GM18907 (cell line): ENCODE data around the gene SAA4.
"Not testable (repeated sequence)": the region's sequence is repeated elsewhere in the genome, so short reads cannot be mapped to it uniquely, and the experiment has no call there.

ENCODE experiments used
- ATAC-seq: cut with Tn5 transposase; IDR thresholded peaks from one replicate; pipeline ENCODE4 v1.9.1; 2021; ENCODE audit warnings: mild to moderate bottlenecking, moderate library complexity; ENCODE audit not compliant: unreplicated experiment

SAA4 gene

DNA sequence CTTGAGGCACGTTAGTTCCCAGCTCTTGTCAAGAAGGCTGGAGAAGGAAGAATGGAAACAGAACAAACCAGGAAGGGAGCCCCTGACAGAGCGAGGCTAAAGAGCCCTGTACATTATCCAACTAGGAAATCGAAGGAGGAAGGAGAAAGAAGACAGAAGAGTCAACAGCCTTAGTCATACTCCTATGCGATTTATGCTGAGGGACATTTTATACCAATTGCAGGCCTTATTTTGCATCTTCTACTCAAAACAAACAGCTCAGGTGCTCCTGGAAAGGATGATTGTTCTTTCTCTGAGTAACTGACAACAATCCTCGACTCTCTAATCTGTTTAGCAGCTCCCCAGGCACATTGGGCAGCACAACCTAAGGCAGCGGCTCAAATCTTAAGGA is 10.6 kb upstream of the SAA4 start:
- ATAC-seq: peak; percentile 6

DNA sequence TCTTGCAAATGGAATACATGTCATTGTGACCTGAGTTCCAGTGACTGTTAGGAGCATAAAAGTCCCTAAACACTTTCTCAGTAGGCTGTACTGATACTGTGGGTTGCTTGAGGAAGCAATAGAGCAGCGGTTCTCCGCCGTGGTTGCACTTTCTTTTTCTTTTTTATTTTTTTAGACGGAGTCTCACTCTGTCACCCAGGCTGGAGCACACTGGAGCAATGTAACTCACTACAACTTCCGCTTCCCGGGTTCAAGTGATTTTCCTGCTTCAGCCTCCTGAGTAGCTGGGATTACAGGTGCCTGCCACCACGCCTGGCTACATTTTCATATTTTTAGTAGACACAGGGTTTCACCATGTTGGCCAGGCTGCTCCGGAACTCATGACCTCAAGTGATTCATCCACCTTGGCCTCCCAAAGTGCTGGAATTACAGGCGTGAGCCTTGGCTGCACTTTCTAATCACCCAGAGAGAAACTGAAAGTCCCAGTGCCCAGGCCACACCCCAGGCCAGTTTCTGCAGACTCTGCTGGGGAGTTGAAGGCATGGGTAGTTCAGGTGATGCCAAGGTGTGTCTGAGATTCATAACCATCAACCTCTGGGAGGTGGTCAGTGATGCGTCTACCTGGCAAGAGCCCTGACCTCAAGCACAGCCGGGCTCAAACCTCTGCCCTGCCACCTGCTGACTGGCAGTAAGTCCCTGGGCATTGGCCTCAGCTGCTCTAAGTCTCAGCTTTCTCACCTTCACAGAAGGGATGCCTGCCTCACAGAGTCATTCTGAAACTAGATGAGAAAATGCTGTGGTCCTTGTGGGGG is 10.0 kb upstream of the SAA4 start:
- ATAC-seq: peak; percentile 78

DNA sequence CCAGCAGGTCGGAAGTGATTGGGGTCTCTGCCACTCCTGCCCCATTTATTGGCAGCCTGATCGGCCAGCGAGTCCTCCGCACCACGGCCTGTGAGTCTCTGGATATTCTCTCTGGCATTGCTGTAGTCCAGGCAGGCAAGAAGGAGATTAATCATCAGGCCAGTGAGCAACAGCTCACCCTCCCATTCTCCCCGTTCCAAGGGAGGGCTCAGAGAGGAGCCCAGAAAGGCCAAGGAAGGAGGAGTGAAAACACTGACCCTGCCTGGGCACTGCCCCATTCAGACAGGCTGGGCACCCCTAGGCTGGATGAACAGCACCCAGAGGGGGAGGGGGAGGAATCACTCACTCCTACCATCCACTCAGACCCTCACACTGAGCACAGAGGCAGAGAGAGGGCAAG is 8.8 kb upstream of the SAA4 start:
- ATAC-seq: no peak

DNA sequence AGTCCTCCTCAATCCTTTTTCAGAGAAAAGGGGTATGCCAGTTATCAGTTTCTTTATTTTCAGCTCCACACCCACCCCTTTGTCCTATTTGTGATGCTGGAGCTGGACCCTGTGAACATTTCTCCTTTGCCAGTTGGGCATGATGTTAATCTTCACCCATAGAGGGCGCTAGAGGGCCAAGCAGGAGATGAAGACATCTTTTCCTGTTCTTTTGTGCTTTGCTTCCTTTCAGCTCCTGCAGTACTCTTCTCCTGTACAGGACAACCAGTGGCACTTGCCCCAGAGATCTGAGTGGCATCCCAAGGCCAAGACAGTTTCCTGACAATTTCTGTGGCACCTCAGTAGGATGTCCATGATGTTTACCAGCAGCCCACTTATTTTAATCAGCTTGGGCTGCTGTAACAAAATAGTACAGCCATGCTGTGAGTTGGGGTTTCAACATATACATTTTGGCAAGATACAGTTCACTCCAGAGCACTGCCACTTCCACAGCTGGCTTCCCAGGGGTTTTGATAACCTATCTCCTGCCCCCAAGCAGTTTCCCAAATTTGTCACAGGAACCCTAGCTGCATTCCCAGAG is 7.3 kb upstream of the SAA4 start:
- ATAC-seq: no peak

DNA sequence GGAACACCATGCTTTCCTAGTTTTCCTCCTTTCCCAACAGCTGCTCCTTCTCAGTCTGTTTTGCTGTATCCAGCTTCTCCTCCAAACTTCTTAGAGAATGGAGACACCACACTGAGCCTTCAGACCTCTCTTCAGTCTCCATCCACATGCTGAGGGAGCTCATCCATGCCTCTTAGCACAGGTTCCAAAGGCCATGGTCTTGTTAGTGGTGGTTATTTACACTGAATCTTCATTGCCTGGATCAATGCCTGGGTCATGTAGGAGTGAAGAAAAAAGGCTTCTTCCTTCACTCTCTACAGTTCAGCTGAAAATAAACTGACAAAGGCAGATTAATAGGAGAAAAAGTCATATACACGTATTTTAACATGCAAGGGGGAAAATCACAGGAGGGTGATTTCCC is 3.1 kb upstream of the SAA4 start:
- ATAC-seq: no peak

DNA sequence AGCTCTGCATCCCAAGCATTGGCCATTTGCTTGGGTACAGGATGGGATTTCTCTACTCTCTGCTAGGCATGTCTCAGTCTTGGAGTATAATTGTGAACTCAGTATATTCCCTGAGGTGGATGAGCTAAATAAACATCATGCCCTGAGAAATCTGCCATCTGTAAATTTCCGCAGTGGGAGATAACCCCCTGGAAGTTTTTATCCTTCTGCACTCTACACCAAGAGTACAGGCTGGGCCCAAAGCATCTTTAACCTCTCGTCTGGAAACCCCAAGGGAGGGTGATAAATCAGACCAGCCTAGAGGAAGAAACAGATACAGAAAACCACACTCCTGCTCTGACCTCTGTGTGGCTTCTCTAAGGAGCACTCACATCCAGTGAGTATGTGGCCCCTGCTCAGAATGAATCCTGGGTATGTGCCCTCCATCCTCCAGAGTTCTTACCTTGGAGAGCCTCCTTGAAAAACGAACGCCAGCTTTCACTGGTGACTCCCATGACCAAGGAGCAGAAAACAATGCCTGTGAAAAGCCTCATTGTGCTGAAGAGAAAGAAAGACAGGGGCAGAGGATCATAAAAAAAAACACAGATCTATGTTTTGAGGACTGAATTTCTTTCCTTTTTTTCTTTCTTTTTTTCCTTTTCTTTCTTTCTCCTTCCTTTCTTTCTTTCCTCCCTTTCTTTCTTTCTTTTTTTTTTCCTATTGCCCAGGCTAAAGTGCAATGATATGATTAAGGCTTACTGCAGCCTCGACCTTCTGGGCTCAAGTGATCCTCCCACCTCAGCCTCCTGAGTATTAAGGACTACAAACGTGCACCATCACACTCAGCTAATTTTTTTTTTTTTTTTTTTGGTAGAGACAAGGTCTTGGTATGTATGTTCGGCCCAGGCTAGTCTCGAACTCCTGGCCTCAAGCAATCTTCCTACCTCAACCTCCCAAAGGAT is 938 bp downstream of the SAA4 start:
- no peak for ATAC-seq

DNA sequence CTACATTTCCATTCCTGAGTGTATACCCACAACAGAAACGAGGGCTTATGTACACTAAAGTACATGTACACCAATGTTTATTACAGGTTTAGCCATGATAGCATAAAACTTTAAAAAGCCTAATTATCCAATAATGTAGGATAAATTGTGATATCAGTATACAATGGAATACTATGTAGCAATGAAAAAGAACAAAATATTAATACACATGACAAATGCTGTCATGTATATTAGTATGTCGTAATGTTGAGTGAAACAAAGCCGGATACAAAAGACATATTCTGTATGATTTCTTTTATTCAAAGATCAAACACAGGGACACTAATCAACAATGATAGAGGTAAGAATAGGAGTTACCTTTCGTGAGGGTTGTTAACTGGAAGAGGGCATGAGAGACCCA is 2.7 kb downstream of the SAA4 start:
- no peak for ATAC-seq

DNA sequence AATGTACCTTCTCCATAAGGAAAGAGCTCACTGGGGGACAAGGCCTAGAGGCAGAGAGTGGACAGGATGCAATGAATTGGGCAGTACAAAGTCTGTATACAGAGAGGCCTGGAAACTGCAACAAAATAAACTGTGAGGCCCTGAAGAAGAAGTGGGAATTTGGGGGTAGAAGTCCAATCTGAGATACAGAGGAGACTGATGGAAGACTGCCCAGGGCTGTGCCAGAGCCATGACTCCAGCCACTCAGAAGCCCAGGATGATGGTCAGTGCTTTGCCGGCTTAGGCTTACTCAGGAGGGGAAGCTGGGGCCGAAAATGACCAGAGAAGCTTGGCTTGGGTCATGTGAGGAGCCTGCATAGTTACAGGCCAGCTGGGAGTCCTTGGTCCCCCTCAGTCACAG is 5.7 kb downstream of the SAA4 start:
- ATAC-seq: no peak

DNA sequence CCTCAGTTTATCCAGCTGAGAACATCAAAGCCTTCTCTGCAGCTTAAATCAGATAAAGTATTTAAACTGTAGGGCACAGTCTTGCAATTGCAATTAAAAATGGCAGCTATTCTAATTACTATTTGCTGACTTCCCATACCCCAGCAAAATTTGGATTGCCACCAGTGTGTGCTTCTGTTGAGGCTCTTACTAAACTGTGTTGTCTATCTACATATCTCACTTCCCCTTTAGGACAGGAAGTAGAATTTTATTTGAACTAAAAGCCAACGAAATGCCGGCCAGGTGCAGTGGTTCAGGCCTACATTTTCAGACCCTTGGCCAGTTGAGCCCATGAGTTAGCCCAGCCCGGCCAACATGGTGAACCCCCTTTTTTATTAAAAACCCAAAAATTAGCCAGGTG is 7.1 kb downstream of the SAA4 start:
- ATAC-seq: peak; percentile 94

DNA sequence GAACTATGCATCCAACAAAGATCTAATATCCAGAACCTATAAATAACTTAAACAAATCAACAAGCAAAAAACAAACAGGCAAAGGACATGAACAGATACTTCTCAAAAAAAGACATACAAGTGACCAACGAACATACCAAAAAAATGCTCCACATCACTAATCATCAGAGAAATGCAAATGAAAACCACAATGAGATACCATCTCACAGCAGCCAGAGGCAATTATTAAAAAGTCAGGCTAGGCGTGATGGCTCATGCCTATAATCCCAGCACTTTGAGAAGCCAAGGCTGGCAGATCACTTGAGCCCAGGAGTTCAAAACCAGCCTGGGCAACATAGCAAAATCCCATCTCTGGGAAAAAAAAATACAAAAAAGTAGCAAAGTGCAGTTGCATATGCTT is 10.7 kb downstream of the SAA4 start:
- ATAC-seq: no peak

DNA sequence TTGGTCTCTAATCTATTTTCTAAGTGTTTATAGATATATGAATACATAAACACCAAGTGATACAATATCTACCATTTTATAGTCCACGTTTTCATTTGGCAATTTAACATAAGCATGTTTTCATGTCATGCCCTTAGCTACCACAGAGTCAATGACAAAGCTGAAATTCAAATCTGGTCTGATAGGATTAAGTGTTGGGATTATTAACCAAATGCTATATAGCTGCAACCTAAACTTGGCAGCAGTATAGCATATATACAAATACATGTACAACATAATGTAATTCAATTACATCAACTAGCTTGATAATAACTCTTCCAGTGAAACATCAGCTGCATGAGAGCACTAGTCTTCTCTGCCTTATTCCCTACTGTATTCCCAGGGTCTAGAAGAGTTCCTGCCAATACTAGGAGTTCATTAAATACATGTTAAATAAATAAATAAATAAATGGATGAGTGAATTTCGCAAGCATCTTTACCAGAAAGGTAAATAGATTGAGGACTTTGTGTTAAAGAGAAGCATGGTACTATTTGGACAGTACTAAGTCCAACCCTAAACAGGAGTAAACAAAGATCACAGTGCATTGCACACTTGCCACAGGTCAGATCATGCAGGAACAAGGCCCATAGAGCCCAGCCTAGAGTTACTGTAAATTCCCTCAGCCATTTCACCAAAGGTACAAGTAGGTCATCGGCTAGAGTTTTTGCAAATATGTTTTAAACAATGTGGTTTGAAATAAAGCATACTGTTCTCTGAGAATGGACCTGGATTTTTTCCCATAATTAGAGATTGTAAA is 12.8 kb downstream of the SAA4 start:
- no peak for ATAC-seq

DNA sequence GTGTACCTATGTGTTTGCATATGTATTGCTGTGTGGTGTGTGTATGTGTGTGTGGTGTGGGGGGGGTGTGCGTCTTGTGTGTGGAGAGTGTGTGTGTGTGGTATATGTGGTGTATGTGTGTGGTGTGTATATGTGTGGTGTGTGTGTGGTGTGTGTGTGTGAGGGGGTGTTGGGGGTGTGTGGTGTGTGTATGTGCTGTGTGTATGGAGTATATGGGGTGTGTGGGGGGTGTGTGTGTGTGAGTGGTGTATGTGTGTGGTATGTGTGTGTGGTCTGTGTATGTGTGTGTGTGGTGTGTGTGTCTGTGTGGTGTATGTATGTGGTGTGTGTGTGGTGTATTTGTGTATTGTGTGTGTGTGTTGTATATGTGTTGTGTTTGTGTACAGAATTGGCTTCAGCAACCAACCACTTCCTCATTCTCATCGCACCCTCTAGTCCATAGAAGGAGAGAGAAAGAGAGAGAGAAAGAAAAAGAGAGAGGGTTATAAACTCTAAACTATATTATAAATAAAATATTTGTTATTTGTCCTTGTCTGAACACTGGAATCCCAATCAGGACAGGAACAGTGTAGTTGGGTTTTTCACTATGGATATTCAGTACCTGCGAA is 13.7 kb downstream of the SAA4 start:
- no peak for ATAC-seq

DNA sequence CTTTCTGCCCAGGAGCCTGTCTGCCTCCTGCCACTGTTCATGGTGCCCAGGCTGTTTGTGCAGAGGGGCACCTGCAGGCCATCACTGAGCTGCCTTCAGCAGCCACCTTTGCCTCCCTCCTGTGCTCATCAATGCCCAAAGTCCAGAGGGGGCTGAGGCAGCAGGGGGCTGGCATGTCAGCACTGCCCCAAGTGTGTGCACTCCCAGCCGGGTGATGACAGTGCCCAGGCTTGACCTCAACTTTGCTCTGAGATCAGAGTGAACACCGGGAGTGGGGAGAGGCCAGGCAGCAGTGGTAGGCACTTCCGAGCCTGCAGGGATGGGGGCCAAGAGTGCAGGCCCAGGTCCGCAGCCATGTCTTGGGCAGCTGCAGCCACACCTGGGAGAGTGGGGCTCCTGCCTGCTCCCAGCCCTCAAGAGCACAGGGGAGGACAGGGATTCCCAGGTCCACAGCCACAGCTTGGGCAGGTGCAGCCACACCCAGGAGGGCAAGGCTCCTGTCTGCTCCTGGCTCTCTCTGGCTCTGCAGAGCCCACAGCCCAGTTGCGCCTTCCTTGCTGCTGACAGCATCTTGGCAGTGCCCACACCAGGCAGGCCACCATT is 15.2 kb downstream of the SAA4 start:
- ATAC-seq: no peak

DNA sequence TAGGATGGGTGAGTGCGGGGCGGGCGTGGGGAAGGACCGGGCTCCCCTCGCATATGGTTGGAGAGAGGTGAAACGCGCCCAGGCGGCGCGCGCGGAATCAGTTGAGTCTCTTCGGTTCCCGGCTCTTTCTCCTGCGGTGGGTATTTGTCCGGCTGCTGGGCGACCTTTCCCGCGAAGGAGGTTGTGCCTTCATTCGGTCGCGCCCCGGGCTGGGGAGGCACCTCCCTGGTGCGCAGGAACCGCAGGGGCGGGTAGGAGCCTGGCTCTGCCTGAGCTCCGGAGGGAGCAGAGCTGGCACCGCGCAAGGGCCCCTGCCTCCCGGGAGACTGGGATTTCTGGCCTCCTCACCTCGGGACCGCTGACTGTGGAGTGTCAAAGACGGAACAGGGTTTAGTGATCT is 27.5 kb downstream of the SAA4 start:
- no peak for ATAC-seq

DNA sequence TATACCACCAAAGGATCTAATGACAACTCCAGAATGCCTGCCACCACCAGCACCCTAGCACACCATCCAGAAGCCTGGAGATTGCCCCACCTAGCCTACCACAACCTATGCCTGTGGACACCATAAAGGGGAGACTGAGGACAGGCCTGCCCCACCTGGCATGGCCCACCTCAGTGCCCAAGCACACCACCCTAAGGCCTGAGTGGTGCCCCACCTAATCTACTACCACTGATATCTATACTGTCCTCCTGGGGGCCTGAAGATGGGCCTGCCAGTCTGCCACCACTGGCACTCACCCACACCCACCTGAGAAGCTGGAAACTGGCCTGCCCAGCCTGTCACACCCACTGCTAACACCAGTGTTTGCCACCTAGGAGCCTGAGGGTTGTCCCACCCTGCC is 31.8 kb downstream of the SAA4 start:
- no peak for ATAC-seq

DNA sequence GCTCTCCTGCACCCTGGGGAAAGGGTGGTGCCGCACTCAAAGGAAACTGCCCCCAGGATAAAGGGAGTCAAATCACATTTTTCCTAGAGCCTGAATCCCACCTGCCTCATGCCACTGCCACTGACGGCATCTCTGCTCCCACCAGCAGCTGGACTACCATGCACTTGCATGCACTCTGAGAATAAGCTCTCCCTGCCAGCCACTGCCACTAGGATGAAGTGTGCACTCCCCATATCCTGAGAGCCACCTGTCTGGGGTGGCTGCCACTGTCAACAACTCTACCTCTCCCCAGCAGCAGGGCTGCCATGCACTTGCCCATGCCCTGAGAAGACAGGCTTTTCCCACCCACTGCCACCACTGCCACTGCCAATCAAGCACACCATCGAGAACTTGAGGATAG is 32.4 kb downstream of the SAA4 start:
- no peak for ATAC-seq

DNA sequence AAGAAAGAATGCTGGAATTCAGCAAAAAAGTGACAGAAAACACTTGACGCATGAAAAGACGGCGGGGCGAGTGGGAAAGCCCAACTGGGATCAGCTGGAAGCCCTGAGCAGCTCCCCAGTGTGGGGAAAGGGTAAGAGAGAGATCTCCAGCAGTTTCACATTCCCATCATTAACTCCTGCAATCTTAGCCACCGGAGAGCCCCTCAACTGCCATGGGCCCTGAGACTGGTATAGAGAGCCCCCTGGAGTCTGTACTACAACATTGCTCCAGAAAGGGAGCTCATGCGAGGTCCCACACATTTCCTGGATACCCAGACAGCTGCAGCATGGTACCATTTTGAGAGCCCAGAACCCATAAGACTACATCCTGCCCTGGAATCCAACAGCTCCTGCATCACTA is 32.9 kb downstream of the SAA4 start:
- ATAC-seq: no peak

DNA sequence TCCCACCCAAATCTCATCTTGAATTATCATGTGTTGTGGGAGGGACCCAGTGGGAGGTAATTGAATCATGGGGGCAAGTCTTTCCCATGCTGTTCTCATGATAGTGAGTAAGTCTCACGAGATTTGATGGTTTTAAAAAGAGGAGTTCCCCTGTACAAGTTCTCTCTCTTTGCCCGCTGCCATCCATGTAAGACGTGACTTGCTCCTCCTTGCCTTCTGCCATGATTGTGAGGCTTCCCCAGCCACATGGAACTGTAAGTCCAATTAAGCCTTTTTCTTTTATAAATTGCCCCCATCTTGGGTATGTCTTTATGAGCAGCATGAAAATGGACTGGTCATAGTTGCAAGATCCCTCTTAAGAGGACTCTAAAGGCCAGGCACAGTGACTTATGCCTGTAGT is 38.9 kb downstream of the SAA4 start:
- ATAC-seq: not testable (repeated sequence)

DNA sequence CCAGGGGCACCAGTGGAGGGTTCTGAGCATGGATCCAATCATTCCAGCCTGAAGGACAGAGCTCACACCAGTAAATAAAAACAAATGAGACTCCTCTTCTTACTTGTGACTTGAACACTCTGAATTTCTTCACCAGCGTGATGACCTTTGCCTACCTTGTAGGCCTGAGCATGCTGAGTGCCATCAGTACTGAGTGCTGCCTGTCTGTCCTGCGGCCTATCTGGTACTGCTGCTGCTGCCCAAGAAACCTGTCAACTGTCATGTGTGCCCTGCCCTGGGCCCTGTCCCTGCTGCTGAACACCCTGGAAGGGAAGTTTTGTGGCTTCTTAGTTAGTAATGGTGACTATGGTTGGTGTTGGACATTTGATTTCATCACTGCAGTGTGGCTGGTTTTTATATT is 40.1 kb downstream of the SAA4 start:
- no peak for ATAC-seq

DNA sequence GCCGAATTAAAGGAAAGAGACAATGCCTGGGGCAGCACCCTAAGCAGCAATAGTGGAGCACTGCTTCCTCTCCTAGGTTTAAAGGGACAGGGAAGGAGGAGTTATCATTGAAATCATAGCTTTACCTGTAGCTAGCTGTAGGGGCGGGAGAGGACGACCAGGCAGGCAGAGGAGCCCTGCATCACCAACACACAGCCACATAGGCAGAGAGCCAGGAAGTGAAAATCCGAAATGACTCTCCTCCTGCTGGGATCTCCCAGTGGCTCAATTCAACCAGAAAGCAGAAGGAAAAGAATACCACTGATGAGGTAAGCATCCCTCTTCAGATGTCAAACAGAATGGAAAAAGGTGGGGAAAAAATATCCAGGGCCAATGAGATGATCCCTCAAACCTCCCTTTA is 43.6 kb downstream of the SAA4 start:
- no peak for ATAC-seq
